ENCODE data around the gene AGAP1.

GRCh38 chr2:235523486-235524150 is 29.8 kb downstream of the AGAP1 start:
- TF ChIP-seq CTCF (IDR thresholded peaks at IDR 0.05) (no peak), POLR2AphosphoS5 (IDR thresholded peaks at IDR 0.05; ENCODE audit: insufficient read depth in 1 of 2, low read depth in 1 of 2) (no peak)

All from vagina (tissue), 2 donors.